OCI-LY3 (cell line): ENCODE measurements around the gene PIP5K1A.
A peak's percentile ranks its signal among the peaks of the same experiment; 100 is the strongest.

Experiments used
- H2AFZ ChIP-seq: fragments of 200-600, 300-600 bp; shearing (Covaris generic); 2 replicates; pipeline ENCODE4 v1.6.0; 2014; ENCODE audit warnings: antibody characterized with exemption, low read depth, low read length
- H3K27ac ChIP-seq: fragments of 200-600, 300-600 bp; sonication (generic); 2 replicates; pipeline ENCODE4 v1.5.1; 2014; ENCODE audit warnings: mild to moderate bottlenecking, low read length, moderate library complexity, mixed read lengths
- H3K27me3 ChIP-seq: fragments of 200-600, 300-600 bp; sonication (generic); 2 replicates; pipeline ENCODE4 v1.6.1; 2014; ENCODE audit warnings: low read depth, low read length, mixed read lengths
- H3K36me3 ChIP-seq: fragments of 200-600, 300-600 bp; sonication (generic); replicated peaks from 2 replicates; pipeline ENCODE3; 2014; ENCODE audit warnings: low read depth, low read length, mixed read lengths
- H3K4me1 ChIP-seq: fragments of 300-600, 200-600 bp; sonication (generic); 2 replicates; pipeline ENCODE4 v1.6.1; 2014; ENCODE audit warnings: low read length, mixed read lengths
- H3K4me2 ChIP-seq: fragments of 200-600, 300-600 bp; sonication (generic); 2 replicates; pipeline ENCODE4 v1.6.1; 2014; ENCODE audit warnings: low read length, mixed read lengths
- H3K4me3 ChIP-seq: fragments of 300-600, 200-600 bp; sonication (generic); 2 replicates; pipeline ENCODE4 v1.5.1; 2014; ENCODE audit warnings: antibody characterized with exemption, mild to moderate bottlenecking, low read length, moderate library complexity
- H3K79me2 ChIP-seq: fragments of 300-600, 200-600 bp; shearing (Covaris generic); 2 replicates; pipeline ENCODE4 v1.6.1; 2014; ENCODE audit warnings: mild to moderate bottlenecking, low read length, mixed read lengths
- H3K9ac ChIP-seq: fragments of 300-600, 200-600 bp; shearing (Covaris generic); 2 replicates; pipeline ENCODE4 v1.6.0; 2014; ENCODE audit warnings: mild to moderate bottlenecking, low read length, moderate library complexity
- H3K9me3 ChIP-seq: fragments of 200-600, 300-600 bp; shearing (Covaris generic); 2 replicates; pipeline ENCODE4 v1.6.1; 2014; ENCODE audit warnings: low read length, mixed read lengths; ENCODE audit not compliant: insufficient read depth
- H4K20me1 ChIP-seq: fragments of 200-600, 300-600 bp; sonication (generic); 2 replicates; pipeline ENCODE4 v1.6.1; 2016; ENCODE audit warnings: low read length, mixed read lengths; ENCODE audit not compliant: insufficient read depth
- CTCF ChIP-seq: fragments of 200-600, 300-600 bp; sonication (generic); IDR thresholded peaks from 2 replicates; pipeline ENCODE4 v1.5.1; 2014; ENCODE audit warnings: antibody characterized with exemption, low read length, low read depth
- EZH2phosphoT487 ChIP-seq: fragments of 200-600 bp; shearing (Covaris generic); IDR thresholded peaks from 2 replicates; pipeline ENCODE4 v1.6.1; 2018; ENCODE audit warnings: antibody characterized with exemption, mixed run types, low read depth

The PIP5K1A gene

DNA sequence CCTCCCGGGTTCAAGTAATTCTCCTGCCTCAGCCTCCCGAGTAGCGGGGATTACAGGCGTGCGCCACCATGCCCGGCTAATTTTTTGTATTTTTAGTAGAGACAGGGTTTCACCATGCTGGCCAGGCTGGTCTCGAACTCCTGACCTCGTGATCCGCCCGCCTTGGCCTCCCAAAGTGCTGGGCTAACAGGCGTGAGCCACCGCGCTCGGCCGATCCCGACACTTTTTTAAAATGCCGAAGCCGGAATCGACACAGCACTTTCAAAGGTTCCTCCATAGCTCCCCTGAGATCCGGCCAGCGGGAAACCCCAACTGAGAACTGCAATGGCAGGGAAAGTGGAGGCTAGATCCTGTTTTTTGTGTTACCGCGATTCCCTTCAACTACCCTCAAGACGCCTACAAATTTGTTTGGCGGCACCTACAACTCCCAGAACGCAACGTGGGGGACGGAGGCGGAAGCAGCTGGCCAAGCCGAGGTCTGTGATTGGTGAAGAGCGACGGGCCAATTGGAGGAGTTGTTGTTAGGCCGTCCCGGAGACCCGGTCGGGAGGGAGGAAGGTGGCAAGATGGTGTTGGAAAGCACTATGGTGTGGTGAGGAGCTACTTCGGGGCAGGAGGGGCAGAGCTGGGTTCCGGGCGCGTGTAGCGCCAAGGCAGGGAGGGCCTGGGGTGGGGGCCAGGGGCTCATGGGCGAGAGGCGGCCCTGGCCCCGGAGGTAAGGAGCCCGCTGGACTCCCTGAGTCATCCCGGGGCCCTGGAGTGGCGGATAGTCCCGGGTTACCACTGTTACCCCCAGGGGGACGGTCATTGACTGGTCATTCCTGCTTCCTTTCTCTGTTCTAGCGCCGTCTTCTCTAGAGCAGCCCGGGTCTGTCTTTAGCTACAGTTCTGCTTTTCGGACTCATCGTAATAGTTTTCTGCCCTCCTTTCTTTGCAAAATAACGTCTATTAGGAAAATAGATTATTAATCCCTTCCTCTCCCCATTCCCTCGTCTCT, 56.2 kb downstream of the PIP5K1A start, which contains the start of gene PSMD4:
PSMD4 (plus strand) TSS at position 518 of the 997 bp plus-strand sequence; CDS start at position 567, 49 bp downstream.
- peak within 1 kb of the TSS; percentile 78 for H3K4me2 ChIP-seq
- H2AFZ ChIP-seq = peak within 1 kb of the TSS; percentile 85

GRCh38 chr1:151255381-151255780, 57.0 kb downstream of the PIP5K1A start:
- Histone ChIP-seq H2AFZ (no peak overlapping the region), H3K79me2 (peaks cover 61% of the 10 kb centered on the region), H3K27me3 (no peaks in the 10 kb centered on the region)

More for the DNA sequence above, 56.2 kb downstream of the PIP5K1A start, which contains the start of gene PSMD4:
- no peaks in the 10 kb centered on the region for H3K9me3 ChIP-seq
- peak within 1 kb of the TSS; percentile 80 for H3K9ac ChIP-seq
- H3K79me2 ChIP-seq = peaks cover 52% of the 10 kb centered on the region
- peak within 1 kb of the TSS; percentile 90 for H3K4me3 ChIP-seq
- peaks cover 5% of the 10 kb centered on the region for H3K4me1 ChIP-seq
- no peaks in the 10 kb centered on the region for H4K20me1 ChIP-seq
- H3K27me3 ChIP-seq = no peaks in the 10 kb centered on the region
- peaks cover 10% of the 10 kb centered on the region for H3K36me3 ChIP-seq
- H3K27ac ChIP-seq = peak within 1 kb of the TSS; percentile 43
- TF ChIP-seq CTCF (no peak), EZH2phosphoT487 (no peak)

DNA sequence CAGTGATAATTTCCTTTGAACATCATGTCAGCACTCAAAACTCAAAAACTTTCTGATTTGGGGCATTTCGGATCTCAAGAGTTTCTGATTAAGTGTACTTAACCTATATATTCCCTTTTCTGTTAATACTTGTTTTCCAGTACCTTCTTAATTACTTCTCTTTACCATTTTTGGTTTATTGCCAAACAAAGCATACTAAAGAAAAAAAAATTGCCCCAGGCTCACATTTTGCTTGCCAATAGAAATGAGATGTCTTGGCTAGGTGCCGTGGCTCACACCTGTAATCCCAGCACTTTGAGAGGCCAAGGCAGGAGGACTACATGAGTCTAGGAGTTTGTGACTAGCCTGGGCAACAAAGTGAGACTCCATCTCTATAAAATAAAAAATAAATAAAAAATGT, 61.0 kb downstream of the PIP5K1A start:
- H3K4me2 ChIP-seq = no peak overlapping the region
- peaks cover 18% of the 10 kb centered on the region for H3K36me3 ChIP-seq
- no peaks in the 10 kb centered on the region for H3K9me3 ChIP-seq
- no peak overlapping the region for H3K4me3 ChIP-seq
- no peaks in the 10 kb centered on the region for H3K27me3 ChIP-seq
- TF ChIP-seq EZH2phosphoT487 (no peak), CTCF (no peak)
- H4K20me1 ChIP-seq = no peaks in the 10 kb centered on the region
- H3K79me2 ChIP-seq = peaks cover 73% of the 10 kb centered on the region
- peaks cover 14% of the 10 kb centered on the region for H3K4me1 ChIP-seq
- H2AFZ ChIP-seq = no peak overlapping the region
- no peak overlapping the region for H3K9ac ChIP-seq
- no peak overlapping the region for H3K27ac ChIP-seq

More at GRCh38 chr1:151255381-151255780, 57.0 kb downstream of the PIP5K1A start:
- no peaks in the 10 kb centered on the region for H3K9me3 ChIP-seq
- peaks cover 5% of the 10 kb centered on the region for H3K36me3 ChIP-seq
- peak overlapping the region; percentile 78 for H3K4me2 ChIP-seq
- H3K4me1 ChIP-seq = peaks cover 5% of the 10 kb centered on the region
- peak overlapping the region; percentile 43 for H3K27ac ChIP-seq
- H4K20me1 ChIP-seq = no peaks in the 10 kb centered on the region
- H3K4me3 ChIP-seq = peak overlapping the region; percentile 90
- no peak for TF ChIP-seq EZH2phosphoT487
- no peak for TF ChIP-seq CTCF
- peak overlapping the region; percentile 80 for H3K9ac ChIP-seq
